ENCODE results near the gene C5orf46.
"Not testable (repeated sequence)": the region's sequence is repeated elsewhere in the genome, so short reads cannot be mapped to it uniquely, and the experiment has no call there.

C5orf46 gene

GRCh38 chr5:147906326-147907095 lies at the start of gene C5orf46:
Gene C5orf46 (minus strand): TSS chr5:147906538. CDS start chr5:147906501, 37 bp downstream.
- DNase-seq: no peak

DNA sequence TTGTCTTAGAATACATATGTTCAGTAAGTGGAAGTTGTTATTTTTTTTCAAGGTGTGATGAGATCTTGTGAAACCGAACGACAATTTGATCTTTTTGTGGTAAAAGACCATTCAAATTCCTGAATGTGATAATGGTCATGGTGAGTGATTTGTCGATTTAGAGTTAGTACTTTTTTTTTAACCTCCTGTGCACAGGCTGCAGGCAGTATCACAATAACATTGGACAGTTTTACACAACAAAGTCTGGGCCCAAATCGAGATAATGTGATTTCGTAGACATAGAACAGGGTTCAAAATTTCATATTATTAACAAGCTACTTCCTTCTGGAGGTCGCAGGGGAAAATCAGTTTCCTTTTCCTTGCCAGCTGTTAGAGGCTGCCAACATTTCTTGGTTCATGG lies 48.6 kb upstream of the C5orf46 start:
- no peak for DNase-seq

GRCh38 chr5:147949711-147950573 lies 43.6 kb upstream of the C5orf46 start:
- DNase-seq: no peak

DNA sequence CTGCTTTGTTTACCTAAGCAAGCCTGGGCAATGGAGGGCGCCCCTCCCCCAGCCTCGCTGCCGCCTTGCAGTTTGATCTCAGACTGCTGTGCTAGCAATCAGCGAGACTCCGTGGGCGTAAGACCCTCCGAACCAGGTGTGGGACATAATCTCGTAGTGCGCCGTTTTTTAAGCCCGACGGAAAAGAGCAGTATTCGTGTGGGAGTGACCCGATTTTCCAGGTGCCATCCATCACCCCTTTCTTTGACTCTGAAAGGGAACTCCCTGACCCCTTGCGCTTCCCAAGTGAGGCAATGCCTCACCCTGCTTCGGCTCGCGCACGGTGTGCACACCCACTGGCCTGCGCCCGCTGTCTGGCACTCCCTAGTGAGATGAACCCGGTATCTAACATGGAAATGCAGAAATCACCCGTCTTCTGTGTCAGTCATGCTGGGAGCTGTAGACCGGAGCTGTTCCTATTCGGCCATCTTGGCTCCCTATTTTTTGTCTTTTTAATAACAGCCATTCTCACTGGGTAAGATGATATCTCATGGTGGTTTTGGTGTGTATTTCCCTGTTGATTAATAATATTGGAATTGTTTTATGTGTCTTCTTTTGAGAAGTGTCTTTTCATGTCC lies 40.4 kb upstream of the C5orf46 start:
- not testable (repeated sequence) for DNase-seq

- DNase-seq: no peak
Observed at GRCh38 chr5:147939431-147940114, 33.2 kb upstream of the C5orf46 start.

DNA sequence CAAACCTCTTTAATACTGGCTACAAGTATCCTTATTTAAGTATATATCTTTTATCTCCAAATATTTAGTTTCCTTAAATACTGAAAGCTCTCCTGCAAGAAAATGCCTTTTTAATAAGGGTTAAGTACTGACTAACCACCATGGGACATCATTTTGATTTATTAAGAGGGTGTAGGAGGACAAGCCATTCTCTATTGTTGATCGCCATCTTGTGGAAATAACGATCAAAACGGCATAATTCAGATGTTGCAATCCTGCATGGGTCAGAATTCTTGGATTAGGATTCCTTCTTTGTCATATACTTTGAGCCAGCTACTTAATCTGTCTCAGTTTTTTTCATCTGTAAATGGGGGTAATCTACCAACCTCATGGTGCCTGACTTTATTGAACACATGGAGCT lies 28.7 kb upstream of the C5orf46 start:
- DNase-seq: no peak

DNA sequence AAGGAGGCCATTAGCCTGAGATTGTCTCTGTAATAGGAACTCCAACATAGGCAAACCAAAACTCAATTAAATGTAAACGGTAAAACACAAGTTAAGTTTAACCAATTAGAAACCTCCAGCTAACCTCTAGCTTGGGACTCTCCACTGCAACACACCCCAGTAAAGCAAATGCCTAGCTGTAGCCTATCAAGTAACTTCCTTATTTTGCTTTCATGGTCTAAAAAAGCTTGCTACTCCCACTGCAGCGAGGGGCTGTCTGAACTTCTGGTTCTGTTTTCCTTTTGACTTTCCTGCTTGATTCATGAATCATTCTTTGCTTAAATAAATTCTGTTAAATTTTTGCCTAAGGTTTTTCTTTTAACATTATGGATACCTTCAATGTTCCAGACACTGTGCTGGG lies 24.4 kb upstream of the C5orf46 start:
- DNase-seq: no peak

DNA sequence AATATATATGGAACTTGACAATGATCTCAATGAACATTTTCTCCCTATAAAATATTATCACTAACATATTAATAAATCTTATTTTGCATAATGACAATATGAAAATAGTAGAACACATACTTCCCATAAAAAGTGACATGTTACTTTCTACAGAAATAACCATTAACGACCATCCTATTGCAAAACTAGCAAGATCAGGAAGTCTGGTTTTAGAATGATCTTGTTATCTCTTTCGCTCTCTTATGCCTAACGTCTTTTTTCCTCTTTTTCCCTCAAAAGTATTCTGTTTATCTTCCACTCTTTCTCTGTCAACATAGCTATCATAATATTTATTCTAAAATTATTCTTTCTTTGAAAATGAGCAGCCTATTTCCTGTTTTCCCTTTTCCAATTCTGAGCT lies 21.6 kb upstream of the C5orf46 start:
- DNase-seq: no peak

DNA sequence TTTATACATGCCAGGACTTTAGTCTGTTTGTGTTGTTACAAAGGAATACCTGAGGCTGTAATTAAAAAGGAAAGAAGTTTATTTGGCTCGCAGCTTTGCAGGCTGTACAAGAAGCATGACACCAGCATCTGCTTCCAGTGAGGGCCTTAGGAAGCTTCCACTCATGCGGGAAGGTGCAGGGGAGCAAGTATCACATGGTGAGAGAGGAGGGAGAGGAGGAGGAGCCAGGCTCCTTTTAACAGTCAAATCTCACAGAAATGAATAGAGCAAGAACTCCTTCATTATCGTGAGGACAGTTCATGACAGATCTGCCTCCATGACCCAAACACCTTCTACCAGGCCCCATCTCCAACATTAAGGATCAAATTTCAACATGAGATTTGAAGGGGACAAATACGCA lies 18.7 kb upstream of the C5orf46 start:
- DNase-seq: no peak

- no peak for DNase-seq
Observed at GRCh38 chr5:147921136-147921535, 14.8 kb upstream of the C5orf46 start.

- DNase-seq: no peak
Observed at GRCh38 chr5:147920420-147921030, 14.2 kb upstream of the C5orf46 start.

- no peak for DNase-seq
Observed at GRCh38 chr5:147918899-147919298, 12.6 kb upstream of the C5orf46 start.

DNA sequence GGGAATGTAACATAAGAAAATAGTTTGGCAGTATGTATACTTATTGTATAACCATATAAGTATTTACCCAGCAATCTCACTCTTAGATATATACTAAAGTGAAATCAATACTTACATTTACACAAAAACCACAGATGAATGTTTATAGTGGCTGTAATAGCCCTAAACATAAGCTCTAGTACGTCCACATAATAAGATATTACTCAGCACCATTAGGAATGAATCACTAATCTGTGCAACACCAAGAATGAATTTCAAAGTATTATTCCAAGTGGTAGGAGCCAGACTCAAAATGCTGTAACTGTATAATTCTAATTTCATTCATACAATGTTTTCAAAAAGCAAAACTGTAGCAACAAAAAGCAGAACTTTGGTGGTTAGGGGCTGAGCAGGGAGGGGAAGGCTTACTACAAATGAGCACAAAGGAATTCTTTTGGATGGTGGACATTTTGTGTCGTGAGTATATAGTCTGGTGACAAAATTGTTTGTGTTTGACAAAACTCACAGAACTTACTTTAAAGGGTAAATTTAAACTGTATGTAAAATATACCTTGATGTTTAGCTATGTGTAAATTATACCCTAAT lies 11.9 kb upstream of the C5orf46 start:
- DNase-seq: no peak

DNA sequence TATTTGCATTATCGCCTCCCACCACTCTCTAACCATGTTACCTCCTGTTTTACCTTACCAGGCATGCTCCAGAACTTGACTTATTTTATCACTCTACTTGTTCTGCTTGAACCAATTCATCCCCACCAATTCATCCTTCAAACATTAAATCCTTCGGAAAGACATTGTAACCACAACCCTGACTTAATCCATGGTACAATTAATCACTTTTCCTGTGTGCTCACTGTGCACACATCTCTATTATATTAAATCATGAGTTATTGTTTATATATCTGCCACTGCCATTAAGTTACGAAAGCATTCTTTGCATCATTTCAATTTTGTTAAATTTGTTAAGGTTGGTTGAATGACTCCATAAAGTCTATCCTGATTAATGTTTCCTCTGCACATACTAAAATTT lies 7.4 kb upstream of the C5orf46 start:
- no peak for DNase-seq

- no peak for DNase-seq
Observed at GRCh38 chr5:147912011-147912410, 5.7 kb upstream of the C5orf46 start.

GRCh38 chr5:147911427-147911826 lies 5.1 kb upstream of the C5orf46 start:
- DNase-seq: no peak

DNA sequence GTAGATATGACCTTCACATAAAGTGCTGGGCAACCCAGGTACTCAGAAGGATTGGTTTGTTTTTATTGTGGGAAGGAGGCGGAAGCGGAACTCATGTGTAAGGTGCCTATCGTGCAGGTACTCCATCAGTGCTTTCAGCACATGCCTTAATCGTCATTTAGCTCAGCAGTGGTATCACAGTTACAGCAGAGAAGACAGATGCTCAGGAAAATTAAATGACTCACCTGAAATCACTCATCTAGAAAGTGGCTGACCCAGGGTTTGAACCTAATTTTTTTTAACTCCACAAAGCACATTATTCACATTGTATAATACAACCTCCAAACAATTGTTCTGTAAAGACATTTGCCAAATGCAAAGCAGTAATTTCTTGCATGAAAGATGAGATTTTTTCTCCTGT lies 2.2 kb downstream of the C5orf46 start:
- no peak for DNase-seq

DNA sequence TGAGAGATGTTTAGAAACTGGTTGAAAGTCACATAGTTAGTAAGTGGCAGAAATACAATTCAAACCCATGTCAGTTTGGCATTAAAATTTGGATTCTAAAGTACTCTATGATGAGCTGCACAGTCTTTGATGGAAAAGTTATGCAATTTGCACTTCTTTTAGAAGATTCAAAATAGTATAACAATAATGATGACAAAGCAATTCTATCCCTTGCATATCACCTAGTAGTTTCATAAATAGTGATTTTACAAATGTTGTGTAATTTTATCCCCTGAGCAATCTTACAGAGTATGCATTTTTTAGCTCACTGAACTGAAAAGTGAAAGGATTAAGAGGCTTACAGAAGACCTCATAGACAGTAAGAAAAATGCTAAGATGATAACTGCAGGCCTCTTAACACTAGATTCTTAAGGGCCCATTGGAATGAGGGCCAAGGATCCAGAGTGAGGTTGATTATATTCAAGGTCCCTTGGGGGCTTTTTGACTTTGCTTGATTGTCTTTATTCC lies 3.7 kb downstream of the C5orf46 start:
- DNase-seq: no peak

- DNase-seq: no peak
Observed at GRCh38 chr5:147901599-147902039, 4.7 kb downstream of the C5orf46 start.

- no peak for DNase-seq
Observed at GRCh38 chr5:147898875-147899401, 7.4 kb downstream of the C5orf46 start.

- DNase-seq: no peak
Observed at GRCh38 chr5:147895864-147896263, 10.5 kb downstream of the C5orf46 start.

GRCh38 chr5:147893820-147894219 lies 12.5 kb downstream of the C5orf46 start:
- DNase-seq: no peak

Data from CD4-positive, alpha-beta T cell treated with Interleukin-6 for 4 hours (primary cell).